Measurements from ENCODE around the gene LENG9. TPM values are rescaled to one million over a fixed set of nuclear protein-coding genes. Genes with fewer than 3 reads are reported as not detected.

Gene LENG9
- total RNA-seq, 1 experiment from 2014 or later: 14.7 TPM

DNA sequence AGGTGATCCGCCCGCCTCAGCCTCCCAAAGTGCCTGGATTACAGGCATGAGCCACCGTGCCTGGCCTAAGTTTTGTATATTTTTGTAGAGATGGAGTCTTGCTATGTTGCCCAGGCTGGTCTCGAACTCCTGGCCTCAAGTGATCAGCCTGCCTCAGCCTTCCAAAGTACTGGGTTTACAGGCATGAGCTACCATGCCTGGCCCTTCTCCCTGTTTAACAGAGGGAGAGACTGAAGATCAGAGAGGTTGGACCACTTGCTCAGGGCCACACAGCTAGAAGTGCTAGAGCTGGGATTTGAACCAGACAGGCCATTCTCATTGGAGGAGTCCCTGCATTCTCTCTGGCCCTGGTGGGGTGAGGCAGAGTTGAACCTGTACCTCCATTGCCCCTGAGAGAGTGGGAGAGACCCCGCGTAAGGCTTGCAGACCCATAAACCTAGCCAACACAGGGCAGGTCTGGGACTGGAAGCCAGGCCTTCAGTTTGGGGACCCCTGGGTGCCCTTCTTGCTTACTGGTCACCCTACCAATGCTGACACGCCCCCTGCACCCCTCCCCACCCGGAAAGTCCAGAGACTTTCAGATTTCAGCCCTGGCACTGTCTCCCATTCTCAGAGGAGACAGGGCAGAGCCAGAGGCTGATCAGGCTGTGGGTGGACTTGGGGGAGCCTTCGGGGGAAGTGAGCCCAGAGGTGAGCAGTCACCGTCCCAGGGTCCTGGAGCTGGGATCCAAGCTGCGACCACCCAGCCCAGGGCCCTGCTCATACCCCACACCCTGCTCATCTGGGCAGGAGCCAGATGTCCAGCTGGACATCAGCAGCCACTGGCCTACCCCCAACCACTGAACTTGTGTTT lies 35.0 kb downstream of the LENG9 start:
- CTCF ChIA-PET: interaction anchor here (1.0 to 3.6 kb wide), 2 partner anchors 9 to 38 kb away, joined by 3 to 17 read pairs; no protein-coding TSS in a partner anchor
- Mint-ChIP-seq H3K4me1 (ENCODE audit: low read depth, unreplicated experiment) (peaks cover 36% of the 10 kb centered on the region), H3K4me3 (ENCODE audit: low read depth, unreplicated experiment) (no peak overlapping the region), H3K27me3 (ENCODE audit: unreplicated experiment) (peaks cover 41% of the 10 kb centered on the region), H3K9me3 (ENCODE audit: low read depth, unreplicated experiment) (no peaks in the 10 kb centered on the region), H3K27ac (ENCODE audit: unreplicated experiment) (peak overlapping the region; percentile 50), H3K36me3 (ENCODE audit: insufficient read depth, unreplicated experiment) (peaks cover 51% of the 10 kb centered on the region)
- intact Hi-C loops (cut with micrococcal nuclease; ENCODE audit: unreplicated experiment): no loop called here
- TF ChIP-seq, protein P1, sequence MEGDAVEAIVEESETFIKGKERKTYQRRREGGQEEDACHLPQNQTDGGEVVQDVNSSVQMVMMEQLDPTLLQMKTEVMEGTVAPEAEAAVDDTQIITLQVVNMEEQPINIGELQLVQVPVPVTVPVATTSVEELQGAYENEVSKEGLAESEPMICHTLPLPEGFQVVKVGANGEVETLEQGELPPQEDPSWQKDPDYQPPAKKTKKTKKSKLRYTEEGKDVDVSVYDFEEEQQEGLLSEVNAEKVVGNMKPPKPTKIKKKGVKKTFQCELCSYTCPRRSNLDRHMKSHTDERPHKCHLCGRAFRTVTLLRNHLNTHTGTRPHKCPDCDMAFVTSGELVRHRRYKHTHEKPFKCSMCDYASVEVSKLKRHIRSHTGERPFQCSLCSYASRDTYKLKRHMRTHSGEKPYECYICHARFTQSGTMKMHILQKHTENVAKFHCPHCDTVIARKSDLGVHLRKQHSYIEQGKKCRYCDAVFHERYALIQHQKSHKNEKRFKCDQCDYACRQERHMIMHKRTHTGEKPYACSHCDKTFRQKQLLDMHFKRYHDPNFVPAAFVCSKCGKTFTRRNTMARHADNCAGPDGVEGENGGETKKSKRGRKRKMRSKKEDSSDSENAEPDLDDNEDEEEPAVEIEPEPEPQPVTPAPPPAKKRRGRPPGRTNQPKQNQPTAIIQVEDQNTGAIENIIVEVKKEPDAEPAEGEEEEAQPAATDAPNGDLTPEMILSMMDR (IDR thresholded peaks at IDR 0.05; ENCODE audit: unreplicated experiment): no peak
- DNase-seq: no peak
- BruUV-seq (replicated peaks): no TSS peak

GRCh38 chr19:54427586-54427985 lies 36.0 kb downstream of the LENG9 start:
- Mint-ChIP-seq H3K36me3 (ENCODE audit: insufficient read depth, unreplicated experiment) (peaks cover 45% of the 10 kb centered on the region), H3K27ac (ENCODE audit: unreplicated experiment) (no peak overlapping the region), H3K4me3 (ENCODE audit: low read depth, unreplicated experiment) (no peak overlapping the region), H3K4me1 (ENCODE audit: low read depth, unreplicated experiment) (peaks cover 29% of the 10 kb centered on the region), H3K9me3 (ENCODE audit: low read depth, unreplicated experiment) (no peaks in the 10 kb centered on the region), H3K27me3 (ENCODE audit: unreplicated experiment) (peaks cover 48% of the 10 kb centered on the region)
- no TSS peak for BruUV-seq (replicated peaks)
- TF ChIP-seq, protein P1 (IDR thresholded peaks at IDR 0.05; ENCODE audit: unreplicated experiment): no peak
- no peak for DNase-seq
- intact Hi-C loops (cut with micrococcal nuclease; ENCODE audit: unreplicated experiment): no loop called here
- CTCF ChIA-PET: interaction anchor here (1.0 to 1.3 kb wide), 2 partner anchors 12 to 37 kb away, joined by 3 read pairs; no protein-coding TSS in a partner anchor

- CTCF ChIA-PET: interaction anchor here (0.9 to 1.3 kb wide), 2 partner anchors 14 to 35 kb away, joined by 3 to 5 read pairs; no protein-coding TSS in a partner anchor
Measured at GRCh38 chr19:54426291-54426931, 37.2 kb downstream of the LENG9 start.

GRCh38 chr19:54425382-54425723 lies 38.2 kb downstream of the LENG9 start:
- TF ChIP-seq, protein P1 (IDR thresholded peaks at IDR 0.05; ENCODE audit: unreplicated experiment): no peak
- intact Hi-C loops (cut with micrococcal nuclease; ENCODE audit: unreplicated experiment): no loop called here
- peaks cover 48% of the 10 kb centered on the region for H3K27me3 Mint-ChIP-seq (ENCODE audit: unreplicated experiment)
- no peak for DNase-seq
- H3K36me3 Mint-ChIP-seq (ENCODE audit: insufficient read depth, unreplicated experiment): peaks cover 24% of the 10 kb centered on the region
- H3K27ac Mint-ChIP-seq (ENCODE audit: unreplicated experiment): no peak overlapping the region
- no peak overlapping the region for H3K4me3 Mint-ChIP-seq (ENCODE audit: low read depth, unreplicated experiment)
- CTCF ChIA-PET: interaction anchor here (0.6 kb wide), 1 partner anchor 13 kb away, joined by 3 read pairs; no protein-coding TSS in a partner anchor
- no TSS peak for BruUV-seq (replicated peaks)
- no peaks in the 10 kb centered on the region for H3K9me3 Mint-ChIP-seq (ENCODE audit: low read depth, unreplicated experiment)
- peaks cover 10% of the 10 kb centered on the region for H3K4me1 Mint-ChIP-seq (ENCODE audit: low read depth, unreplicated experiment)

More at GRCh38 chr19:54426291-54426931, 37.2 kb downstream of the LENG9 start:
- H3K27me3 Mint-ChIP-seq (ENCODE audit: unreplicated experiment): peaks cover 48% of the 10 kb centered on the region
- peak; percentile 41 for DNase-seq
- BruUV-seq (replicated peaks): no TSS peak
- H3K27ac Mint-ChIP-seq (ENCODE audit: unreplicated experiment): no peak overlapping the region
- TF ChIP-seq, protein P1 (IDR thresholded peaks at IDR 0.05; ENCODE audit: unreplicated experiment): no peak
- intact Hi-C loops (cut with micrococcal nuclease; ENCODE audit: unreplicated experiment): no loop called here
- H3K9me3 Mint-ChIP-seq (ENCODE audit: low read depth, unreplicated experiment): no peaks in the 10 kb centered on the region
- peaks cover 34% of the 10 kb centered on the region for H3K36me3 Mint-ChIP-seq (ENCODE audit: insufficient read depth, unreplicated experiment)
- no peak overlapping the region for H3K4me3 Mint-ChIP-seq (ENCODE audit: low read depth, unreplicated experiment)
- H3K4me1 Mint-ChIP-seq (ENCODE audit: low read depth, unreplicated experiment): peaks cover 17% of the 10 kb centered on the region

Measured in Calu3 (cell line).